Measurements from ENCODE around the gene TRIP12.
"Not testable (repeated sequence)": the region's sequence is repeated elsewhere in the genome, so short reads cannot be mapped to it uniquely, and the experiment has no call there.

TRIP12 gene

GRCh38 chr2:229921892-229922448 is at the start of gene TRIP12:
TRIP12 (minus strand) TSS chr2:229922009; CDS start chr2:229880079, 41,930 bp downstream.
- no peaks in the 10 kb centered on the region for H3K36me3 ChIP-seq (ENCODE audit: control insufficient read depth, insufficient read depth, low read length)
- no peaks in the 10 kb centered on the region for H3K27me3 ChIP-seq (ENCODE audit: control insufficient read depth, insufficient read depth, low read length)
- H3K9me3 ChIP-seq (ENCODE audit: control insufficient read depth, low read length) = no peaks in the 10 kb centered on the region
- peaks cover 11% of the 10 kb centered on the region for H3K4me1 ChIP-seq (ENCODE audit: control insufficient read depth, insufficient read depth, low read length)
- H3K9ac ChIP-seq (ENCODE audit: low read length) = peak within 1 kb of the TSS; percentile 96
- peak within 1 kb of the TSS; percentile 95 for H3K4me3 ChIP-seq (ENCODE audit: low read length)

- Histone ChIP-seq H3K4me3 (ENCODE audit: low read length) (no peak overlapping the region), H3K4me1 (ENCODE audit: control insufficient read depth, insufficient read depth, low read length) (no peaks in the 10 kb centered on the region), H3K36me3 (ENCODE audit: control insufficient read depth, insufficient read depth, low read length) (no peaks in the 10 kb centered on the region), H3K27me3 (ENCODE audit: control insufficient read depth, insufficient read depth, low read length) (no peaks in the 10 kb centered on the region), H3K9me3 (ENCODE audit: control insufficient read depth, low read length) (no peaks in the 10 kb centered on the region), H3K9ac (ENCODE audit: low read length) (no peak overlapping the region)
Observed at GRCh38 chr2:229971298-229971790, 49.5 kb upstream of the TRIP12 start.

DNA sequence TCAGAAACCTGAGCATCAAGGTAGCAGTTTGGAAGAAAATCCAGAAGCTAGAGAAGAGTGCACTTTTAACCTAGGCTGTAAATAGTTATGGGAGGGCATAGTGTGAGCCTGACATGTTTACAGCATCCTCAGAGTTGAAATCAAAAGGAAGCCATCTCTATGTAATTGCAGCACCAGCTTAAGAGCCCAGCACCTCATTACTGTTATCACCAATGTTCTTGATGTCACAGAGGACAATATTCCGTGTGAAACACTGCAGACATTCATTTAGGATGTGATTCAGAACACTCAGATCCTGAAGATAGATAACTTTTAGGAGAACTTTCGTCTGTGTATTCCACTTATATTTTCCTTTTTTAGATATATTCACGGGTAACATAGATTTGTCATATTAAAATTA is 48.6 kb upstream of the TRIP12 start:
- no peaks in the 10 kb centered on the region for H3K27me3 ChIP-seq (ENCODE audit: control insufficient read depth, insufficient read depth, low read length)
- H3K4me1 ChIP-seq (ENCODE audit: control insufficient read depth, insufficient read depth, low read length) = no peaks in the 10 kb centered on the region
- H3K36me3 ChIP-seq (ENCODE audit: control insufficient read depth, insufficient read depth, low read length) = no peaks in the 10 kb centered on the region
- H3K9ac ChIP-seq (ENCODE audit: low read length) = no peak overlapping the region
- no peak overlapping the region for H3K4me3 ChIP-seq (ENCODE audit: low read length)
- H3K9me3 ChIP-seq (ENCODE audit: control insufficient read depth, low read length) = no peaks in the 10 kb centered on the region

DNA sequence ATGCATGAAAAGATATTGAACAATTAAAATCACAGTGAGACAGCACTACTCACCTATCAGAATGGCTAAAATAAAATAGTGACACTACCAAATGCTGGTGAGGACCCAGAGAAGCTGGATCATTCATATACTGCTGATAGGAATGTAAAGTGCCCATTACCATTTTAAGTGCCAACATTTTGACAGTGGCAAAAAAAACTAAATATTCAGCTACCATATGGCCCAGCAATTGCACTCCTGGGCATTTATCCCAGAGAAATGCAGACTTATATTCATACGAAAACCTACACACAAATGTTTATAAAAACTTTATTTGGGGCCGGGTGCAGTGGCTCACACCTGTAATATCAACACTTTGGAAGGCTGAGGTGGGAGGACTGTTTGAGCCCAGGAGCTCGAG is 48.1 kb upstream of the TRIP12 start:
- H3K27me3 ChIP-seq (ENCODE audit: control insufficient read depth, insufficient read depth, low read length) = no peaks in the 10 kb centered on the region
- no peaks in the 10 kb centered on the region for H3K36me3 ChIP-seq (ENCODE audit: control insufficient read depth, insufficient read depth, low read length)
- no peaks in the 10 kb centered on the region for H3K4me1 ChIP-seq (ENCODE audit: control insufficient read depth, insufficient read depth, low read length)
- no peak overlapping the region for H3K4me3 ChIP-seq (ENCODE audit: low read length)
- H3K9ac ChIP-seq (ENCODE audit: low read length) = no peak overlapping the region
- H3K9me3 ChIP-seq (ENCODE audit: control insufficient read depth, low read length) = no peaks in the 10 kb centered on the region

DNA sequence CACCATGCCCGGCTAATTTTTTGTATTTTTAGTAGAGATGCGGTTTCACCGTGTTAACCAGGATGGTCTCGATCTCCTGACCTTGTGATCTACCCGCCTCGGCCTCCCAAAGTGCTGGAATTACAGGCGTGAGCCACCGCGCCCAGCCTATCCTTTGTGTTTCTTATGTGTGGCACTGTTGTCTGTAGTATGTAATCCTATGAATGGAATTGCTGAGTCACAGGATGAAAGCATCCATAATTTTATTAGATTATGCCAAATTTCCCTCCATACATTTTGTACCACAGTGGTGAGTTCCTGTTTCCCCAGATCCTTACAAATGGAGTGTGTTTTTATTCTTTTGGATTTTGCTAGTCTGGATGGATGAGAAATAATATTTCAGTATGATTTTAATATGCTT is 41.8 kb upstream of the TRIP12 start:
- H3K9me3 ChIP-seq (ENCODE audit: control insufficient read depth, low read length); H3K9ac ChIP-seq (ENCODE audit: low read length); H3K4me1 ChIP-seq (ENCODE audit: control insufficient read depth, insufficient read depth, low read length); H3K36me3 ChIP-seq (ENCODE audit: control insufficient read depth, insufficient read depth, low read length); H3K4me3 ChIP-seq (ENCODE audit: low read length); H3K27me3 ChIP-seq (ENCODE audit: control insufficient read depth, insufficient read depth, low read length): not testable (repeated sequence)

DNA sequence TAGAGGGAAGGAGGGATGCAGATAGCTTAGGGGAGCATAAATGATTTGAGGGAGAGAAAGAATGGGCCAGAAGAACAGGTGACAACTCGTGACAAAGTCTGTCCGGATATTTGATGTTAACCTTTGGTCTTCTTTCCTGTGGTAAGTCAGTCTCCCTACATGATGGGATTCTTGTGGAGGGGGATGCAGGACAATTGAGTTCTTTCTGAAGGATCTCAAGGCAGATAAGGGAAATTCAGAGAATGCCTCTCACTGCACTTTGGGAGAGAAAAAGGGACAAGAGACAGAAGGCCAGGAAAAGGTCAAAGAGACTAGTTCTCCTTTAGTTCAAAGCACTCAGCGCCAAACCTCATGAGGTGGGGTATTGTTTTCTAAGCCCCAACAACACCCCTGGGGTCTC is 34.7 kb upstream of the TRIP12 start:
- Histone ChIP-seq H3K9ac (ENCODE audit: low read length) (no peak overlapping the region), H3K4me1 (ENCODE audit: control insufficient read depth, insufficient read depth, low read length) (no peaks in the 10 kb centered on the region), H3K36me3 (ENCODE audit: control insufficient read depth, insufficient read depth, low read length) (no peaks in the 10 kb centered on the region), H3K4me3 (ENCODE audit: low read length) (no peak overlapping the region), H3K27me3 (ENCODE audit: control insufficient read depth, insufficient read depth, low read length) (no peaks in the 10 kb centered on the region), H3K9me3 (ENCODE audit: control insufficient read depth, low read length) (no peaks in the 10 kb centered on the region)

DNA sequence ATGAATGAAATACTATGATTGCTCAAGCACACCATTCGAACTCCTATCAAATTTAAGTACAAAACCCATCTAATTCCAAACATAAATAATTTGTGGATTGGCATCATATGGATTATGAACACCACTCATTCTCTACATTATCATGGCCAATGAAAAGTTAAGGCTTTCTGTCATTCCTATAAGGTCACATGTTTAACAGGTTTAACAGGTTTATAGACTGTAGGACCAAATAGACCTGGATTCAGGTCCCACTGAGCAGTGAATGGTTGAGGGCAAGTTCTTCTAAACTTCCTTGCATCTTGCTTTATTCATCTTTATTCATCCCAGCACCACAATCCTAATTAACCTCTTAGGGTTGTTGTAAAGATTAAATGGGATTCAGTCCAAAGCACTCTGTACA is 33.9 kb upstream of the TRIP12 start:
- Histone ChIP-seq H3K9me3 (ENCODE audit: control insufficient read depth, low read length) (no peaks in the 10 kb centered on the region), H3K4me1 (ENCODE audit: control insufficient read depth, insufficient read depth, low read length) (no peaks in the 10 kb centered on the region), H3K27me3 (ENCODE audit: control insufficient read depth, insufficient read depth, low read length) (no peaks in the 10 kb centered on the region), H3K9ac (ENCODE audit: low read length) (no peak overlapping the region), H3K4me3 (ENCODE audit: low read length) (no peak overlapping the region), H3K36me3 (ENCODE audit: control insufficient read depth, insufficient read depth, low read length) (no peaks in the 10 kb centered on the region)

- Histone ChIP-seq H3K9ac (ENCODE audit: low read length) (no peak overlapping the region), H3K4me1 (ENCODE audit: control insufficient read depth, insufficient read depth, low read length) (no peaks in the 10 kb centered on the region), H3K27me3 (ENCODE audit: control insufficient read depth, insufficient read depth, low read length) (no peaks in the 10 kb centered on the region), H3K36me3 (ENCODE audit: control insufficient read depth, insufficient read depth, low read length) (no peaks in the 10 kb centered on the region), H3K9me3 (ENCODE audit: control insufficient read depth, low read length) (no peaks in the 10 kb centered on the region), H3K4me3 (ENCODE audit: low read length) (no peak overlapping the region)
Observed at GRCh38 chr2:229952256-229952835, 30.5 kb upstream of the TRIP12 start.

GRCh38 chr2:229947544-229947943 is 25.7 kb upstream of the TRIP12 start:
- H3K27me3 ChIP-seq (ENCODE audit: control insufficient read depth, insufficient read depth, low read length) = no peaks in the 10 kb centered on the region
- H3K36me3 ChIP-seq (ENCODE audit: control insufficient read depth, insufficient read depth, low read length) = no peaks in the 10 kb centered on the region
- H3K9me3 ChIP-seq (ENCODE audit: control insufficient read depth, low read length) = no peaks in the 10 kb centered on the region
- H3K4me1 ChIP-seq (ENCODE audit: control insufficient read depth, insufficient read depth, low read length) = no peaks in the 10 kb centered on the region
- no peak overlapping the region for H3K4me3 ChIP-seq (ENCODE audit: low read length)
- H3K9ac ChIP-seq (ENCODE audit: low read length) = no peak overlapping the region

DNA sequence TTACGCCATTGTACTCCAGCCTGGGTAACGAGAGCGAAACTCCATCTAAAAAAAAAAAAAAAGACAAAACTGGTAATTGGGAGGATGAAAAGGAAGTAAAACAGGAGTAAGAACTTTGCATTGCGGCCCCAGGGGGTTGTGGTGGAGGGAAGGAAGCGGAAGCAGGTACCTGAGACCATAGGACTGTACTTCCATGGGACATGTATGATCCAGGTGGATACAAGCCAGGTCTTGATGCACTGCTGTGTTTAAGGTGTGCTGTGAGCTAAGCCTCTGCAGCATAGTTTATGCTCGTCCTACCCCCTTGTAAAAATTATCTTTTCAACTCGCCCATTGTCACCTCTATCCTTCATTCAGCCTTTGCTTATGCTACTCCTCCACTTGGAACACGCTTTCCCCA is 24.2 kb upstream of the TRIP12 start:
- H3K4me3 ChIP-seq (ENCODE audit: low read length) = no peak overlapping the region
- H3K4me1 ChIP-seq (ENCODE audit: control insufficient read depth, insufficient read depth, low read length) = no peaks in the 10 kb centered on the region
- no peaks in the 10 kb centered on the region for H3K27me3 ChIP-seq (ENCODE audit: control insufficient read depth, insufficient read depth, low read length)
- H3K9ac ChIP-seq (ENCODE audit: low read length) = no peak overlapping the region
- H3K9me3 ChIP-seq (ENCODE audit: control insufficient read depth, low read length) = no peaks in the 10 kb centered on the region
- H3K36me3 ChIP-seq (ENCODE audit: control insufficient read depth, insufficient read depth, low read length) = no peaks in the 10 kb centered on the region

GRCh38 chr2:229943770-229944449 is 22.1 kb upstream of the TRIP12 start:
- no peaks in the 10 kb centered on the region for H3K27me3 ChIP-seq (ENCODE audit: control insufficient read depth, insufficient read depth, low read length)
- no peaks in the 10 kb centered on the region for H3K9me3 ChIP-seq (ENCODE audit: control insufficient read depth, low read length)
- no peak overlapping the region for H3K9ac ChIP-seq (ENCODE audit: low read length)
- H3K4me1 ChIP-seq (ENCODE audit: control insufficient read depth, insufficient read depth, low read length) = no peaks in the 10 kb centered on the region
- no peak overlapping the region for H3K4me3 ChIP-seq (ENCODE audit: low read length)
- H3K36me3 ChIP-seq (ENCODE audit: control insufficient read depth, insufficient read depth, low read length) = no peaks in the 10 kb centered on the region

- Histone ChIP-seq H3K36me3 (ENCODE audit: control insufficient read depth, insufficient read depth, low read length) (no peaks in the 10 kb centered on the region), H3K27me3 (ENCODE audit: control insufficient read depth, insufficient read depth, low read length) (no peaks in the 10 kb centered on the region), H3K4me3 (ENCODE audit: low read length) (no peak overlapping the region), H3K9me3 (ENCODE audit: control insufficient read depth, low read length) (no peaks in the 10 kb centered on the region), H3K9ac (ENCODE audit: low read length) (no peak overlapping the region), H3K4me1 (ENCODE audit: control insufficient read depth, insufficient read depth, low read length) (no peaks in the 10 kb centered on the region)
Observed at GRCh38 chr2:229943171-229943570, 21.4 kb upstream of the TRIP12 start.

Measured in mucosa of stomach (tissue), 1 donor.